ENCODE results near the gene CPLX1. TPM values are rescaled to one million over a fixed set of nuclear protein-coding genes. Genes with fewer than 3 reads are reported as not detected.

The CPLX1 gene
- total RNA-seq, 1 experiment from 2014 or later, result 3.9 TPM

GRCh38 chr4:766152-766515 lies 59.8 kb downstream of the CPLX1 start:
- Histone ChIP-seq H2AFZ (no peak overlapping the region), H3K9me2 (ENCODE audit: insufficient read depth) (no peaks in the 10 kb centered on the region), H3K79me2 (ENCODE audit: low read depth) (0 out of 2 replicates have a peak, but pooled peaks cover 2% of the 10 kb centered on the region), H3K9me3 (ENCODE audit: insufficient read depth, low read depth) (no peaks in the 10 kb centered on the region), H4K20me1 (ENCODE audit: insufficient read depth) (peaks cover 89% of the 10 kb centered on the region), H3K4me2 (no peak overlapping the region), H3K27me3 (ENCODE audit: insufficient read depth, low read depth) (no peaks in the 10 kb centered on the region), H3K4me1 (replicated peaks; ENCODE audit: insufficient read depth) (no peaks in the 10 kb centered on the region), H3K4me3 (no peak overlapping the region), H3F3A (ENCODE audit: insufficient read depth, low read depth) (peaks cover 79% of the 10 kb centered on the region), H3K36me3 (ENCODE audit: low read depth) (peaks cover 17% of the 10 kb centered on the region), H3K27ac (0 out of 2 replicates have a peak overlapping the region, but pooled peaks have one; percentile 5)
- no peak for DNase-seq
- POLR2A ChIA-PET (ENCODE audit: unreplicated experiment), result interaction anchor here (0.7 kb wide), 1 partner anchor 438 kb away, joined by 4 read pairs; no protein-coding TSS in a partner anchor
- TF ChIP-seq EZH2 (IDR thresholded peaks at IDR 0.05; ENCODE audit: low read depth), result no peak
- TF ChIP-seq CTCF (conservative IDR thresholded peaks at IDR 0.05), result no peak
- CTCF ChIA-PET, result no interaction called here
- intact Hi-C loops (cut with micrococcal nuclease; ENCODE audit: unreplicated experiment), result no loop called here
- no TSS peak for BruUV-seq (replicated peaks)

GRCh38 chr4:764405-765169 lies 61.3 kb downstream of the CPLX1 start:
- Histone ChIP-seq H3K36me3 (ENCODE audit: low read depth) (peaks cover 11% of the 10 kb centered on the region; the same call in 1 of the 2 replicates), H3K4me2 (no peak overlapping the region), H3F3A (ENCODE audit: insufficient read depth, low read depth) (peaks cover 78% of the 10 kb centered on the region), H3K79me2 (ENCODE audit: low read depth) (0 out of 2 replicates have a peak, but pooled peaks cover 2% of the 10 kb centered on the region), H3K27ac (no peak overlapping the region), H4K20me1 (ENCODE audit: insufficient read depth) (peaks cover 77% of the 10 kb centered on the region), H3K9me3 (ENCODE audit: insufficient read depth, low read depth) (no peaks in the 10 kb centered on the region), H3K9me2 (ENCODE audit: insufficient read depth) (no peaks in the 10 kb centered on the region), H3K27me3 (ENCODE audit: insufficient read depth, low read depth) (no peaks in the 10 kb centered on the region), H2AFZ (no peak overlapping the region), H3K4me3 (no peak overlapping the region), H3K4me1 (replicated peaks; ENCODE audit: insufficient read depth) (no peaks in the 10 kb centered on the region)
- ChIA-PET CTCF (no interaction called here), POLR2A (ENCODE audit: unreplicated experiment) (interaction anchor here (0.6 kb wide), 1 partner anchor 198 kb away, joined by 3 read pairs; no protein-coding TSS in a partner anchor)
- no peak for DNase-seq
- no TSS peak for BruUV-seq (replicated peaks)
- intact Hi-C loops (cut with micrococcal nuclease; ENCODE audit: unreplicated experiment), result no loop called here
- no peak for TF ChIP-seq EZH2 (IDR thresholded peaks at IDR 0.05; ENCODE audit: low read depth)
- TF ChIP-seq CTCF (conservative IDR thresholded peaks at IDR 0.05), result no peak

GRCh38 chr4:763922-764321 lies 62.0 kb downstream of the CPLX1 start:
- intact Hi-C loops (cut with micrococcal nuclease; ENCODE audit: unreplicated experiment), result no loop called here
- Histone ChIP-seq H3K4me1 (replicated peaks; ENCODE audit: insufficient read depth) (no peaks in the 10 kb centered on the region), H3K79me2 (ENCODE audit: low read depth) (no peaks in the 10 kb centered on the region), H3K36me3 (ENCODE audit: low read depth) (peaks cover 11% of the 10 kb centered on the region; the same call in 1 of the 2 replicates), H4K20me1 (ENCODE audit: insufficient read depth) (peaks cover 70% of the 10 kb centered on the region), H3K9me2 (ENCODE audit: insufficient read depth) (no peaks in the 10 kb centered on the region), H2AFZ (no peak overlapping the region), H3F3A (ENCODE audit: insufficient read depth, low read depth) (peaks cover 71% of the 10 kb centered on the region), H3K4me2 (no peak overlapping the region), H3K4me3 (no peak overlapping the region), H3K27me3 (ENCODE audit: insufficient read depth, low read depth) (no peaks in the 10 kb centered on the region), H3K9me3 (ENCODE audit: insufficient read depth, low read depth) (no peaks in the 10 kb centered on the region), H3K27ac (no peak overlapping the region)
- TF ChIP-seq EZH2 (IDR thresholded peaks at IDR 0.05; ENCODE audit: low read depth) (no peak), CTCF (conservative IDR thresholded peaks at IDR 0.05) (no peak)
- POLR2A ChIA-PET (ENCODE audit: unreplicated experiment), result no interaction called here
- no peak for DNase-seq
- CTCF ChIA-PET, result no interaction called here
- no TSS peak for BruUV-seq (replicated peaks)

All from PC-9 (cell line).